GM13977 (cell line): ENCODE results near the gene UBA1.

Experiments used
- DNase-seq: peaks from one replicate; pipeline ENCODE4 v3.0.0; 2012; ENCODE audit warnings: low spot score
- in situ Hi-C: fragments of 300-500 bp; cut with MboI; formaldehyde crosslinking; loops from one replicate; pipeline ENCODE4 v1.12.0; 2022; ENCODE audit warnings: low sequenced_read_pairs, low pct_unique_long_range_greater_than_20kb, mixed read lengths, inconsistent platforms; ENCODE audit not compliant: unreplicated experiment
- TF ChIP-seq, protein P1 (sequence below): IDR thresholded peaks from 2 replicates; pipeline ENCODE4 v1.5.1; 2012; ENCODE audit warnings: mild to moderate bottlenecking, control low read depth; ENCODE audit not compliant: insufficient read depth; ENCODE audit errors: extremely low read depth, missing control alignments

Gene UBA1

DNA sequence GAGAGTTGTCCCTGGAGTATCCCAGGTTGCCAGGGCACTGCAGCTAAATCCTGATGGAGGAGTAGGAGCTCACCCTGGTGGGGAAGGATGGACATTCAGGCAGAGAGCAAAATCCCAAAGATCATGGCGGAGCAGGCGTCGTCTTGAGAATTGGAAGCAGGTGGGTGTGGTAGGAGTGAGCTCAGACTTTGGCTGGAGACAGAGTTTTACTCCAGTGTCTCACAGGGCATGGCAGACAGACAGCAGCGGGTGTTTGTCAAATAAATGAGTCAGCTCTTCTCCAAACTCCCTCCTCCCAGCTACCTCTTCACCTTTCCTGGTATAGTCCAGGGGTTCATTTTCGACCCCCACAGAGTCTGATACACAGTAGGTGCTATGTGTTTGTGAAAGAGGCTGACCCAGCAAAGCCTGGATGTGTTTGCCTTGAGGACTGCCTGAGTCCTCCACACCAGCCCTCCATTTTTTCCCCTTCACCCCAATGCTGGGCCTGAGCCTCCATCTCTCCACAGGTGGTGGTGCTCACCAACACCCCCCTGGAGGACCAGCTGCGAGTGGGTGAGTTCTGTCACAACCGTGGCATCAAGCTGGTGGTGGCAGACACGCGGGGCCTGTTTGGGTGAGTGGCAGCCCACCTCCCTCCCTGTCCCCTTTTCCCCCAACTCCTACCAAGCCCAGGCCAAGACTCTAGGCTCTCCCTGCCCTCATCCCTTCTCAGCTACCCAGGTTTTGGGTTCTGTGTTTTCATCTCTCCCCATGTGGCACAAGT is 6.9 kb downstream of the UBA1 start:
- in situ Hi-C loops = no loop called here
- DNase-seq = no peak
- TF ChIP-seq, protein P1, sequence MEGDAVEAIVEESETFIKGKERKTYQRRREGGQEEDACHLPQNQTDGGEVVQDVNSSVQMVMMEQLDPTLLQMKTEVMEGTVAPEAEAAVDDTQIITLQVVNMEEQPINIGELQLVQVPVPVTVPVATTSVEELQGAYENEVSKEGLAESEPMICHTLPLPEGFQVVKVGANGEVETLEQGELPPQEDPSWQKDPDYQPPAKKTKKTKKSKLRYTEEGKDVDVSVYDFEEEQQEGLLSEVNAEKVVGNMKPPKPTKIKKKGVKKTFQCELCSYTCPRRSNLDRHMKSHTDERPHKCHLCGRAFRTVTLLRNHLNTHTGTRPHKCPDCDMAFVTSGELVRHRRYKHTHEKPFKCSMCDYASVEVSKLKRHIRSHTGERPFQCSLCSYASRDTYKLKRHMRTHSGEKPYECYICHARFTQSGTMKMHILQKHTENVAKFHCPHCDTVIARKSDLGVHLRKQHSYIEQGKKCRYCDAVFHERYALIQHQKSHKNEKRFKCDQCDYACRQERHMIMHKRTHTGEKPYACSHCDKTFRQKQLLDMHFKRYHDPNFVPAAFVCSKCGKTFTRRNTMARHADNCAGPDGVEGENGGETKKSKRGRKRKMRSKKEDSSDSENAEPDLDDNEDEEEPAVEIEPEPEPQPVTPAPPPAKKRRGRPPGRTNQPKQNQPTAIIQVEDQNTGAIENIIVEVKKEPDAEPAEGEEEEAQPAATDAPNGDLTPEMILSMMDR = no peak

DNA sequence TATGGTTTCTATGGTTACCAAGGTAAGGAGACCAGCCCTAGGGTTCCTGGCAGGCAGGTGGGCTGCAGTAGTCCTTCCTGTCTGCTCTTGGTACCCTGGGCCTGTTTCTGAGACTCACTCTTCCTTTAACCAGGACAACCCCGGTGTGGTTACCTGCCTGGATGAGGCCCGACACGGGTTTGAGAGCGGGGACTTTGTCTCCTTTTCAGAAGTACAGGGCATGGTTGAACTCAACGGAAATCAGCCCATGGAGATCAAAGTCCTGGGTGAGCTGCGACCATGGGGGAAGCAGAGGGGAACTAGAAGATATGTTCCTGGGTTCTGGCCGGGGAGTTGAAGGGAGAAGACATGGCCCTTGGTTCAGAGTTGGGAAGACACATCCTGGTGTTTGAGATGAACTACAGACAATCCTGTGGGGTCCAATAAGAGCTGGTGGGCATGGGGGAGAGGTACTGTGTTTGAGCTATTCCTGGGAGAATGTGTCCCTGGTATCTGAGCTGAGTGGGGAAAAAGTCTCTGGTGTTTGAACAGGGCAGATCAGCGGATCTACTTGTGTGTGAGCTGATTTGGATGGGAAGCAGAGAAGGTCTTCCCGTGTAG is 7.8 kb downstream of the UBA1 start:
- no peak for DNase-seq
- in situ Hi-C loops = no loop called here
- TF ChIP-seq, protein P1 = no peak

DNA sequence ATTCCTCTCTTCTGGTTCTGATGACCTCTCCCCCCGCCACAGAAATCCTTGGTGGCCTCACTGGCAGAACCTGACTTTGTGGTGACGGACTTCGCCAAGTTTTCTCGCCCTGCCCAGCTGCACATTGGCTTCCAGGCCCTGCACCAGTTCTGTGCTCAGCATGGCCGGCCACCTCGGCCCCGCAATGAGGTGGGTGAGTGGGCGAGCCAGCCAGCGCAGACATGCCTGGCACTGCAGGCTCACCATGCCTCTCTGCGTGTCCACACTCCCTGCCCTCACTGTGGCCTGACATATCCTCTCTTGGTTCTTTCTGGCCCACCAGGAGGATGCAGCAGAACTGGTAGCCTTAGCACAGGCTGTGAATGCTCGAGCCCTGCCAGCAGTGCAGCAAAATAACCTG is 8.7 kb downstream of the UBA1 start:
- in situ Hi-C loops = no loop called here
- DNase-seq = no peak
- TF ChIP-seq, protein P1 = no peak

DNA sequence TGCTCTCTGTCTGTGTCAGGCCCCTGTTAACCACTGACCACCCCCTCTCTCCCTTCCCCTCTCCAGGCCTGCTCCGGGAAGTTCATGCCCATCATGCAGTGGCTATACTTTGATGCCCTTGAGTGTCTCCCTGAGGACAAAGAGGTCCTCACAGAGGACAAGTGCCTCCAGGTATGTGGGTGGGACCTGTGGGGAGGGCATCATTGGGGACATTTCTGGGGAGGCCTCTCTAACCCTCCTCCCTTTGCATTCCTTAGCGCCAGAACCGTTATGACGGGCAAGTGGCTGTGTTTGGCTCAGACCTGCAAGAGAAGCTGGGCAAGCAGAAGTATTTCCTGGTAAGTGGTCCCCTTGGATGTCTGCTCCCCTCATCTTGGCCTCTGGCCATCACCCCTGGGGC is 9.2 kb downstream of the UBA1 start:
- in situ Hi-C loops = no loop called here
- TF ChIP-seq, protein P1 = no peak
- DNase-seq = no peak

DNA sequence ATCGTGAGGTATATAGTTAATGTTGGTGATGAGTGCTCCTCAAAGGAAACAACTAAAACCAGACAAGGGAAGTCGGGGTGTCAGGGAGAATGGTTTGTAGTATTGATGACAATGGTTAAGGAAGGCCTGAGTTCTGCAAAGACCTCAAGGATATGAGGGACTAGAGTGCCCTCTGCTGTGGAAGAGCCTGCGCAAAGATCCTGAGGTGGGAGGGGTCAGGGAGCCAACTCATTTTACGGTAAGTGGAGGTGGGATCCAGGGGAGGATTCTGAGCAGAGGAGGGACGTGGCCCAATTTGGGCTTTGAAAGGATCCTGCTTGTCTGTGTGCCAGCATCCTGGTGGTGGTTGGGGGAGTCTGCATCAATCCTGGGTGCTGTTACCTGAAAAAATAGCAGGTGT is 11.3 kb downstream of the UBA1 start:
- no peak for DNase-seq
- in situ Hi-C loops = no loop called here
- TF ChIP-seq, protein P1 = no peak

DNA sequence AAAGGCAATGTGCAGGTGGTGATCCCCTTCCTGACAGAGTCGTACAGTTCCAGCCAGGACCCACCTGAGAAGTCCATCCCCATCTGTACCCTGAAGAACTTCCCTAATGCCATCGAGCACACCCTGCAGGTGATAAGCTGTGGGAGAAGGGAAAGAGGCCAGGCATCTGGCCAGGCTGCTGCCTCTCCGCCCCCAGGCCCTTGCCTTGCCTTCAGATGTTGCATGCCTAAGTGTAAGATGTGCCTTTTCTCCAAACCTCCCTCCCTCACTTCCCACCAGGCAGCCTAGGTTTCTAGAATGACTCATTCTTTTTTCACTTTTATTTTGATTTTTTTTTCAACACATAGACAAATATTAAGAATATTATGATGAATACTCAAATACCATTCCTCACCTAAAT is 12.7 kb downstream of the UBA1 start:
- TF ChIP-seq, protein P1 = no peak
- in situ Hi-C loops = no loop called here
- DNase-seq = no peak

DNA sequence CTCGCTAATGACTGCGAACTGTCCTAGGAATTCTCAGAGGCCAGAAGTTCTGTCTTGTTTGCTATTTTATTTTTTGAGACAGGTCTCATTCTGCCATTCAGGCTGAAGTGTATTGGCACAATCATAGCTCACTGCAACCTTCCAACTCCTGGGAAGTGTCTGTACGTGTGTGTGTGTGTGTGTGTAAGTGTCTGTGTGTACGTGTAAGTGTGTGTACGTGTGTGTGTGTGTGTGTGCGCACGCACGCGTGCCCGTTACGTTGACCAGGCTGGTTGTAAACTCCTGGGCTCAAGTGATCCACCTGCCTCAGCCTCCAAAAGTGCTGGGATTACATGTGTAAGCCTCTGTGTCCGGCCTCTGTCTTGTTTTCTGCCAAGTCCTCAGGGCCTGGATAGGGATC is 14.5 kb downstream of the UBA1 start:
- in situ Hi-C loops = no loop called here
- TF ChIP-seq, protein P1 = no peak
- DNase-seq = no peak
